A549 treated with AZD9567 at 1 μM for 4 hours (cell line): ENCODE results near the gene MICALL2. TPM values are rescaled to one million over a fixed set of nuclear protein-coding genes. Genes with fewer than 3 reads are reported as not detected.

Experiments used
- total RNA-seq: library from RNA; stranded (reverse); fragments of 200-300 nt; extraction: Qiagen RNA extraction; gene quantifications from 5 replicates; pipeline ENCODE4 v1.2.3, GENCODE V29; 2022; ENCODE audit not compliant: insufficient read depth

Gene MICALL2
- 20.5 to 33.2 TPM (median 31.2 TPM) in 5 replicates for total RNA-seq

GRCh38 chr7:1458683-1459511, at the start of gene MICALL2:
Gene MICALL2 (minus strand): TSS chr7:1459470. CDS start chr7:1459326, 144 bp downstream.

GRCh38 chr7:1503816-1504775, 44.8 kb upstream of the MICALL2 start, which contains the start of gene INTS1:
Gene INTS1 (minus strand): TSS chr7:1504389. CDS start chr7:1503960, 429 bp downstream.

Other genes starting within 250 kb of the MICALL2 start
- gene UNCX, start 226.6 kb downstream of the MICALL2 start, total RNA-seq = 0.05 to 0.08 TPM in 2 of 5 replicates, not detected in the others
- 53.5 to 61.1 TPM (median 58.0 TPM) in 5 replicates for gene INTS1, start 44.9 kb upstream of the MICALL2 start, total RNA-seq
- 29.6 to 76.3 TPM (median 61.9 TPM) in 5 replicates for gene MAFK, start 71.2 kb upstream of the MICALL2 start, total RNA-seq
- gene TMEM184A, start 96.7 kb upstream of the MICALL2 start, total RNA-seq = 5.8 to 8.4 TPM (median 8.3 TPM) in 5 replicates
- gene PSMG3, start 110.6 kb upstream of the MICALL2 start, total RNA-seq = 45.3 to 96.7 TPM (median 91.3 TPM) in 5 replicates
- gene ELFN1, start 210.8 kb upstream of the MICALL2 start, total RNA-seq = 0.30 to 0.38 TPM (median 0.31 TPM) in 4 of 5 replicates, not detected in the other